Amygdala (tissue), 56 donors: ENCODE results near the gene IZUMO1.
"Not testable (repeated sequence)": the region's sequence is repeated elsewhere in the genome, so short reads cannot be mapped to it uniquely, and the experiment has no call there.

Experiments used
- DNase-seq, 56 donors: peaks; one replicate each; lab custom pipeline; 2025; lab: John Stamatoyannopoulos, UW

The IZUMO1 gene

GRCh38 chr19:48739404-48740163 lies 7.1 kb downstream of the IZUMO1 start:
- no peak for DNase-seq

GRCh38 chr19:48738557-48739403 lies 7.9 kb downstream of the IZUMO1 start:
- peak in 53 of 56 donors; percentile 23 to 93 (median 74) for DNase-seq

GRCh38 chr19:48737360-48737998 lies 9.2 kb downstream of the IZUMO1 start:
- DNase-seq = peak in 1 of 56 donors; percentile 10

GRCh38 chr19:48735031-48735615 lies 11.6 kb downstream of the IZUMO1 start:
- DNase-seq = no peak

- no peak for DNase-seq
Observed at GRCh38 chr19:48734625-48735024, 12.1 kb downstream of the IZUMO1 start.

- DNase-seq = no peak
Observed at GRCh38 chr19:48731452-48731851, 15.3 kb downstream of the IZUMO1 start.

- DNase-seq = no peak
Observed at GRCh38 chr19:48728911-48729664, 17.6 kb downstream of the IZUMO1 start.

- DNase-seq = no peak
Observed at GRCh38 chr19:48726556-48726955, 20.2 kb downstream of the IZUMO1 start.

- DNase-seq = peak in 14 of 56 donors; percentile 7 to 49 (median 25)
Observed at GRCh38 chr19:48724796-48725753, 21.6 kb downstream of the IZUMO1 start.

- DNase-seq = no peak
Observed at GRCh38 chr19:48722196-48722708, 24.5 kb downstream of the IZUMO1 start.

- peak; percentile 71 to 100 (median 98) for DNase-seq
Observed at GRCh38 chr19:48720613-48721296, 26.0 kb downstream of the IZUMO1 start.

GRCh38 chr19:48720251-48720612 lies 26.5 kb downstream of the IZUMO1 start:
- DNase-seq = no peak

- no peak for DNase-seq
Observed at GRCh38 chr19:48719263-48720171, 27.2 kb downstream of the IZUMO1 start, which contains the start of gene MAMSTR. Gene MAMSTR (minus strand): TSS chr19:48719725. CDS start chr19:48719031, 694 bp downstream.

- DNase-seq = no peak
Observed at GRCh38 chr19:48718711-48719231, 27.9 kb downstream of the IZUMO1 start.

- not testable (repeated sequence) for DNase-seq
Observed at GRCh38 chr19:48718106-48718505, 28.6 kb downstream of the IZUMO1 start.

- DNase-seq = peak in 52 of 56 donors; percentile 8 to 81 (median 56)
Observed at GRCh38 chr19:48716562-48717291, 30.0 kb downstream of the IZUMO1 start.
